Medulla oblongata (tissue), 1 donor: ENCODE measurements around the gene OR1J4.
A peak's percentile ranks its signal among the peaks of the same experiment; 100 is the strongest.
"Not testable (repeated sequence)": the region's sequence is repeated elsewhere in the genome, so short reads cannot be mapped to it uniquely, and the experiment has no call there.

Experiments used
- DNase-seq: peaks from one replicate; pipeline ENCODE4 v3.0.0-alpha.2; 2015; ENCODE audit errors: extremely low spot score

Gene OR1J4

GRCh38 chr9:122518841-122519240 is at the start of gene OR1J4:
TSS of gene OR1J4 (plus strand) at chr9:122519141. CDS start at chr9:122519141, 0 bp downstream.
- no peak for DNase-seq

- DNase-seq, result no peak
Observed at GRCh38 chr9:122474561-122474960, 44.4 kb upstream of the OR1J4 start.

DNA sequence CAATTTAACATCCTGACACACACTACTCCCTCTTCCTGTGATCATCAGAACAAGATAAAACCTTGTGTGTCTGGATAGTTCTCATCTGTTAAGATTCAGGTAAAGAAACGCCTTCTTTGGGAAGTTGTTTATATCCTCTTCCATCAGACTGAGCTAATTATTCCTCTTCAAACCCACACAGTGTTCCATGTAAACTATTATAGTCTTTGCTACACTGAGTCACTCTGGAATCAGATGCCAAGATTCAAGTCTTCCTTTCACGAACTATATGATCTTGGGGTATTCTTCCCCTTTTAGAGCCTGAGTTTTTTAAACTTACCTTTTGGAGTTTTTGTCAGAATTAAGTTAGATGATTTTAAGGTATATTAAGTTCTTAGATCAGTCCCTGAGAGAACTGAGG is 43.2 kb upstream of the OR1J4 start:
- no peak for DNase-seq

DNA sequence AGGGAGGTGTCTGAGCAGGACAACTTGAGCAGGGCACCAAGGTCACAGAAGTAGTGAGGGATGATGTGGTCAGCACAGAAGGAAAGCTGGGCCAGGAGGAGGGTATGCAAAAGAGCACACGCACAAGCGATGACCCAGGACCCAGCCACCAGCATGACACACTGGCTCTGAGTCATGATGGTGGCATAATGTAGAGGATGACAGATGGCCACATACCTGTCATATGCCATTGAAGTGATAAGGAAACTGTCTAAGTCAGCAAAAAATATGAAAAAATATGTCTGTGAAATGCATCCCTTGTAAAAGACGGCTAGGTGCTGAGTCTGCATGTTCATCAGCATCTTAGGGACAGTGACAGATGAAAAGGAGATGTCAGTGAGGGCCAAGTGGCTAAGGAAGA is 41.6 kb upstream of the OR1J4 start:
- DNase-seq, result no peak

DNA sequence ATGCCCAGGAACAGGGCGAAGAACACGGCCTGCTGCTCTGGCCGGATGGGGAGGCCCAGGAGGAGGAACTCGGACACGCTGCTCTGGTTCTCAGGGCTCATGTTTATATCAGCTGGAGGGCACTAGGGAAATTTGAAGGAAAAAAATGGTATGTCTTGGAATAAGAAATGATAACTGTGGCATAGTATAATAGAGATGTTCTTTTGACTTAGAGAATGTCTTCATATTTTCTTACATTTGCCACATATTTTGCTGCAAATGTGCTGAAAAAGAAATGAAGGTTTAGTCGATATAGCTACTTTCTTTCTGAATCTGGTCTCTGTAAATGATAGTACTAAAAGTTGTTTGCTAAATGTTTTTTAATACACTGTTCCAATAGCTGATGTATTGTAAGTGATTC is 41.1 kb upstream of the OR1J4 start, which contains the start of gene OR1J1:
Gene OR1J1, minus strand, starts transcription at position 101 of the 400 bp plus-strand sequence. Its CDS starts 0 bp downstream, at position 101.
- no peak for DNase-seq

- no peak for DNase-seq
Observed at GRCh38 chr9:122479062-122479461, 39.9 kb upstream of the OR1J4 start.

DNA sequence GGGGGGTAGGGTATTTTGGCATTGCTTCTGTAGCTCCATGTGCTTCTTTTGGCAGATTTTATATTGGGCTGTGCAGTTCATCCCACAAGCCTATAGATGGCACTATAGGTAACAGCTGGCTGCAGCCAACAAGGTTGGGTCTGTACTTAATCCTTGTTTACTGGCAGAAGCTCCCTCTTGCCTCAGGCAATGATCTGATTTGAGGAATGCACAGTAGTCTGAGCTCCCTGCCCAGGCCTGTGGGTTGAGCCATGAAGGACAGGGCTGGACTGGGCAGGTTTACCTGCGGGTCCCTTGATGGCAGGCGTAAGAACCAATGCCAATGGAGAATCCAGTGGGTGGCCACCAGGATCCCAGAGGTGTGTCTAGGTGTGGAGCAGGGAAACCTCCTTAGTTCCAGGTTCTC is 20.1 kb upstream of the OR1J4 start:
- DNase-seq, result peak; percentile 9

- DNase-seq, result no peak
Observed at GRCh38 chr9:122506964-122507363, 12.0 kb upstream of the OR1J4 start.

DNA sequence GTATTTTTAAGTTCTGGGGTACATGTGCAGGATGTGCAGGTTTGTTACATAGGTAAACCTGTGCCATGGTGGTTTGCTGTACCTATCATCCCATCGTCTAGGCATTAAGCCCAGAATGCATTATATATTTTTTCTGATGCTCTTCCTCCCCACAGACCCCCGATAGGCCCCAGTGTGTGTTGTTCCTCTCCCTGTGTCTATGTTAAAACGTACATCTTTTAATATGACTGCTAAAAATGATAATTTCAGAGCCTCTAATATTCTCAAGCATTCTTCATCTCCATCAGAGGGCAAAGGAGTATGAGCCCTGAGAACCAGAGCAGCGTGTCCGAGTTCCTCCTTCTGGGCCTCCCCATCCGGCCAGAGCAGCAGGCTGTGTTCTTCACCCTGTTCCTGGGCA is 8.4 kb upstream of the OR1J4 start, which contains the start of gene OR1J2:
Gene OR1J2, plus strand, starts transcription at position 301 of the 400 bp plus-strand sequence. Its CDS starts 0 bp downstream, at position 301.
- DNase-seq, result no peak

DNA sequence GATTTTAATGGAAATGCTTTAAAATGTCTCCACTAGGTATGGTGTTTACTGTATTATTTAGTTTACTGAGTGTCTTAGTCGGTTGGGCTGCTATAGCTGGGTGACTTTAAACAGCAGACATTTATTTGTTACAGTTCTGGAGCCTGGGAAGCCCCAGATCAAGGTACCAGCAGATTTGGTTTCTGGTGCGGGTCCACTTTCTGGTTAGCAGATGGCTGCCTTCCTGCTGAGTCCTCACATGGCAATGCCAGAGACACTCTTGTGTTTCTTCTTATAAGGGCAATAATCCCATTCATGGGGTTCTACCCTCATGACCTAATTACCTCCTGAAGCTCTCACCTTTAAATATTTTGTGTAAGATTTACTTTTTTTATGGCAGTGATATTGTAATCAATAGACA is 715 bp upstream of the OR1J4 start:
- DNase-seq, result no peak

DNA sequence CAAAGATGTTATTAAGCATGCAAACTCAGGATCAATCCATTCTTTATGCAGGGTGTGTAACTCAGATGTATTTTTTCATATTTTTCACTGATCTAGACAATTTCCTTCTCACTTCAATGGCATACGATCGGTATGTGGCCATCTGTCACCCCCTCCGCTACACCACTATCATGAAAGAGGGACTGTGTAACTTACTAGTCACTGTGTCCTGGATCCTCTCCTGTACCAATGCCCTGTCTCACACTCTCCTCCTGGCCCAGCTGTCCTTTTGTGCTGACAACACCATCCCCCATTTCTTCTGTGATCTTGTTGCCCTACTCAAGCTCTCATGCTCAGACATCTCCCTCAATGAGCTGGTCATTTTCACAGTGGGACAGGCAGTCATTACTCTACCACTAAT is 435 bp downstream of the OR1J4 start:
- DNase-seq, result no peak

DNA sequence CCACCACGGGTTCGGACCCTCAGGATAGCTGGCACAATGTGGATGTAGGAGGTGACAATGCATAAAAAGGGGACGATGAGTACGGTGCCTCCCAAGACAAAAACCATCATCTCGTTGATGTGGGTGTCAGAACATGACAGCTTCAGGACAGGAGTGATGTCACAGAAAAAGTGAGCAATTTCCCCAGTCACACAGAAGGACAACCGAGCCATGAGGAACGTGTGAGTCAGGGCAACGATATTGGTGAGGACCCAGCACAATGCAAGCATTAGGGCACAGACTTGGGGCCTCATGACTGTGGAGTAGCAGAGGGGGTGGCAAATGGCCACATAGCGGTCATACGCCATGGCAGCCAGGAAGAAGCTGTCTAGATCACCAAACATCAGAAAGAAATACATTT is 7.7 kb downstream of the OR1J4 start:
- DNase-seq, result no peak

DNA sequence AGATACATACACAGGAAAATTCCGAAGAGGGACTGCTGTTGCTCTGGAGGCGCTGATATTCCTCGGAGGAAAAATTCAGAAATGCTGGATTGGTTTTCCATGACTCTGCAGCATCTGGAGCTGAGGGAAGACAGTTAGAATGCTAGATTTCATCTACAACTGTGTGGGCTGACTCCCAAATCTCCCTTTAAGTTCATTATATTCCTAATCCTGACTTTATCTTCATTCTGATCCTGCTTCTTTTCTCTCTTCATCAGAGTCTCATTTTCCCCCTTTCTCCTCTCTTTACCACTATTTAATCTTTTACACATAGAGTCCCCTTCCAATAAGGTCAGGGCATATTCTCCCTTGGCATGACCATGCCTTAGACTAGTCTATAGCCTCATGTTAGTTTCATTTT is 8.3 kb downstream of the OR1J4 start, which contains the start of gene OR1N1:
Gene OR1N1, minus strand, starts transcription at position 101 of the 400 bp plus-strand sequence. Its CDS starts 0 bp downstream, at position 101.
- no peak for DNase-seq

DNA sequence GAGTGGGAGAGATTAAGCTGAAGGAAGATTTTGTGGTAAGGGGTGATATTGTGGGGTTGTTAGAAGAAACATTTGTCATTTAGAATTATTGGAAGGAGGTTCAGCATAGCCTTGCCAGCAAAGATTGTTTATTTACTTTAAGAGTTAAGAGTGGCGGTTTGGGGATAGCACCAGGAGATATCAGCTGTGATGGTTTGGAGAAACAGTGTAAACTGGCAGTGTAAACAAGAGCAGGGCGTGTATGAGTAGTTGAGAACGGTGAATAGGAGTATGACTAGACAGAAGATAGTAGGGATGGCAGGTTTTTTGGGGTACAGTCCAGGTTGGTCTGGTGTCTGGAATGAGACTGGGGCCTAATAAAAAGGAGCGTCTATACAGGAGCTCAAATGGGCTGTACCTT is 12.2 kb downstream of the OR1J4 start:
- DNase-seq, result not testable (repeated sequence)

- no peak for DNase-seq
Observed at GRCh38 chr9:122536134-122536533, 17.2 kb downstream of the OR1J4 start.

GRCh38 chr9:122537066-122537465 is 18.1 kb downstream of the OR1J4 start:
- not testable (repeated sequence) for DNase-seq

DNA sequence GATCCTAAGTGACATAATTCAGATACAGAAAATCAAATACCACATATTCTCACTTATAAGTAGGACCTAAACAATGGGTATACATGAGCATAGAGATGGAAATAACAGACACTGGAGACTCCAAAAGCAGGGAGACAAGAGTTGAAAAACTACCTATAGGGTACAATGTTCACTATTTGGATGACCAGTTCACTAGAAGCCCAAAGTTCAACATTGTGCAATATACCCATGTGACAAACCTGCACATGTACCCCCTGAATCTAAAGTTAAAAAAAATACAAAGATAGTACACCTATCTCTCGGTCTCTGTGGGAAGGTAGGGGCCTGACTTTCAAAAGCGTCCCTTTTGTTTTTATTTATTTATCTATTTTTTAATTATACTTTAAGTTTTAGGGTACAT is 19.8 kb downstream of the OR1J4 start:
- no peak for DNase-seq

- no peak for DNase-seq
Observed at GRCh38 chr9:122546196-122546595, 27.3 kb downstream of the OR1J4 start.

DNA sequence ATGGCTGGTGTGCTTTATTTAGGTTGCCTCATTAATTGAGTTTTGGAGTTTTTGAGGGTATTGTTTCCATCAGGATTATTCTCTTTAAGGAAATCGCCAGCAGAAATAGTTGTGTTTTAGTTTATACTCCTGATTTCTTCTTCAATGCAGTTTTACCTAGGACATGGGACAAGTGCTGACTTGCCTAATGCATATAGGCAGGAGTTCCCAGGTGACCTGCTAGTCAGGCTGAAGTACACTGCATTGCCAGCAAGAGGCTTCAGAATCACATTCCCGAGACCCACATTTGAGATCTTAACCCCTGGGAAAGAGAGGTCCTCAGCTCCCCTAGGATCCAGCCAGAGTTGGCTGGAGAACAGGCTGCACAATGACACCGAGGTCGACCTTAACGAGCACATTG is 32.4 kb downstream of the OR1J4 start:
- DNase-seq, result no peak

GRCh38 chr9:122552812-122553211 is 33.9 kb downstream of the OR1J4 start, which contains the start of gene OR1N2:
TSS of gene OR1N2 (plus strand) at chr9:122553112. CDS start at chr9:122553212, 100 bp downstream.
- peak; percentile 4 for DNase-seq

DNA sequence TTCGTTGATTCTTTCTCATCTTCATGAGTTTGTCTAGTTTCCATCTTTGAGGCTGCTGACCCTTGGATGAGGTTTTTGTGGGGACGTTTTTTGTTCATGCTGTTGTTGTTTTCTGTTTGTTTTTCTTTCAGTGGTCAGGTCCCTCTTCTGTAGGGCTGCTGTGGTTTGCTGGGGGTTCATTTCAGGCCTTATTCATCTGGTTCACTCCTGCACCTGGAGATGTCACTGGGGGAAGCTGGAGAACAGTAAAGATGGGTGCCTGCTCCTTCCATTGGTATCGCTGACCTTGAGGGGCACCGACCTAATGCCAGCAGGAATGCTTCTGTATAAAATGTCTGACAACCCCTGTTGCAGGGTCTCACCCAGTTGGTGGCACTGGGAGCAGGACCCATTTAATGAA is 42.5 kb downstream of the OR1J4 start:
- no peak for DNase-seq

- DNase-seq, result no peak
Observed at GRCh38 chr9:122562134-122562760, 43.3 kb downstream of the OR1J4 start.

- no peak for DNase-seq
Observed at GRCh38 chr9:122567901-122568300, 49.0 kb downstream of the OR1J4 start.
